GM18498 (cell line): ENCODE data around the gene IVD.

ENCODE experiments used
- ATAC-seq: cut with Tn5 transposase; IDR thresholded peaks from one replicate; pipeline ENCODE4 v1.9.1; 2021; ENCODE audit warnings: mild to moderate bottlenecking, moderate library complexity; ENCODE audit not compliant: unreplicated experiment

IVD gene

GRCh38 chr15:40412095-40412759 is 6.6 kb downstream of the IVD start:
- no peak for ATAC-seq

GRCh38 chr15:40413036-40413435 is 7.4 kb downstream of the IVD start:
- no peak for ATAC-seq

DNA sequence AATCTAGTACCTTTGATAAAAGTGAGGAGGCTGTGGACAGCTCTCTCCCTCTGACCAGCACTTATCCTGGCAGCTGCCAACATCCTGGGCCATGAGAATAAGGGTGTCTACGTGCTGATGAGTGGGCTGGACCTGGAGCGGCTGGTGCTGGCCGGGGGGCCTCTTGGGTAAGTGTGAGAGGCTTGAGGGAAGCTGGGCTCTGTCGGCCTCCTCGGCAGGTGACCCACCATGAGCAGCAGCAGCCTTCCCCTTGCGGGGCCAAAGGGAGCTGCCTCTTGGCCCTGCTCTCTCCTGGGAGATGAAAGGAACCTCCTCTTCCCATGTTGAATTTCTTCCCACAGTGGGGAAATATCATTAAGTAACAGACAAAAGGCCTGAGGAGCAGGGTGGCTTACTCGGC is 9.2 kb downstream of the IVD start:
- ATAC-seq = no peak

- no peak for ATAC-seq
Observed at GRCh38 chr15:40415226-40415625, 9.6 kb downstream of the IVD start.

- no peak for ATAC-seq
Observed at GRCh38 chr15:40416056-40416455, 10.5 kb downstream of the IVD start.

DNA sequence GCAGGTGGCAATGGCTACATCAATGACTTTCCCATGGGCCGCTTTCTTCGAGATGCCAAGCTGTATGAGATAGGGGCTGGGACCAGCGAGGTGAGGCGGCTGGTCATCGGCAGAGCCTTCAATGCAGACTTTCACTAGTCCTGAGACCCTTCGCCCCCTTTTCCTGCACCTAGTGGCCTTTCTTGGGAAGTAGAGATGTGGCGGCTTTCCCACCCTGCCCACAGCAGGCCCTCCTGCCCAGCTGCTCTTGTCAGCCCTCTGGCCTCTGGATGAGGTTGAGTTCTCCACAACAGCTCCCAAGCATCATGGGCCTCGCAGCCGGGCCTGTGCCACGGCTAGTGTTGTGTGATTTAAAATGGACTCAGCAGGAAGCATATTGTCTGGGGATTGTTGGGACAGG is 12.5 kb downstream of the IVD start:
- ATAC-seq = no peak

GRCh38 chr15:40420071-40420713 is 14.6 kb downstream of the IVD start:
- ATAC-seq = no peak

- no peak for ATAC-seq
Observed at GRCh38 chr15:40420793-40421192, 15.2 kb downstream of the IVD start.

GRCh38 chr15:40421246-40422157 is 15.9 kb downstream of the IVD start:
- ATAC-seq = peak; percentile 80

DNA sequence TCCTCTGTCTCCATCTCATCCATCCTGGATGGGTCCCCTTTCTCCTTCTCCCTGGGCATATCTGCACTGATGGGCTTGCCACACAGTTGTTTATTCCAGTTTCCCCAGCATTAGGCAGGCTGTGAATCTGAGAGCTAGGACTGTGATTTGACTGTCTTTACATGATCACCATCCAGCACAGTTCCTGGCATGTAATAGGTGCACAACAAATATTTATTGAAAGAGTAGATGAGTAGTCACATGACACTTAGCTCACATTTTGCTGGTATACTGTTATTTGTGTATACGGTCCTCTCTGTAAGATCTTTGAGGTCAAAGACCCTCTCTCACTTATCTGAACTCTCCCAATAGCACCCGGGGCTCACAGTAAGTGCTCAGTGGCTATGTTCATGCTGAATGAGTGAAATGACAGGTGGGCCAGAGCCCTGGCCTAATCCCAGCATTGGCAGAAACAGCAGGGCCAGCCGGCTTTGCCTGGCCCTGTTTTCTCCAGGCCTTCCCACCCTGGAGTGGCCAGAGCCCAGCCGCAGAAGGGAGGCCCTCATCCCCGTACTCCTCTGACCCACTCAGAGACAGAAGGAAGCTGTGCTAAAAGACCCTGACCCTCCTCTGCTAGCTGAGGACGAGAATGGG is 19.0 kb downstream of the IVD start:
- no peak for ATAC-seq

DNA sequence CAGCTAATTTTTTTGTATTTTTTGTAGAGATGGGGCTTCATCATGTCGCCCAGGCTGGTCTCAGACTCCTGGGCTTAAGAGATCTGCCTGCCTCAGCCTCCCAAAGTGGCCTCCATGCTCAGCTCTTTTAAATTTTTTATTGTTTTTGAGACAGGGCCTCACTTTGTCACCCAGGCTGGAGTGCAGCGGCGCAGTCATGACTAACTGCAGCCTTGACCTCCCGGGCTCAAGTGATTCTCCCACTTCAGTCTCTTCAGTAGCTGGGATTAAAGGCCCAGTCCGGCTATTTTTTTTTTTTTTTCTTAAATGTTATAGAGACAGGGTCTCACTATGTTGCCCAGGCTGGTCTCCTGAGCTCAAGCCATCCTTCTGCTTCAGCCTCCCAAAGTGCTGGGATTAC is 20.1 kb downstream of the IVD start:
- ATAC-seq = no peak

DNA sequence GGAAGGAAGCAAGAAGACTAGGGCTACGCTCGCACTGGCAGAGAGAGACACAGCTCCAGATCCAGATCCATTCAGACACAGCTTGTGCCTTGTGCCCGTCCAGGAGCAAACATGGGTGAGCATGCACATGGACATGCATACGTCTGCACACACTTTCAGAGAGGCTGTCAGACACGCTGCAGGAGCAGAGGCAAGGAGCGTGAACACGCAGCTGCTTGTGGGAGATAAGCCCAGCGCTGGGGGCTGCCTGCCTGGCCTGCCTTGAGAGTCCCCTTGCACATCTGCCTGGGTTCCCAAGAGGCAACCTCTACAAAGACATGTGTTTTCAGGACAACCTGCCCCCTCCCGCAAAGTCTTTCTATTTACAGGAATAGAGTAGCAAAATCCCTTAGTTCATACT is 21.6 kb downstream of the IVD start:
- no peak for ATAC-seq

DNA sequence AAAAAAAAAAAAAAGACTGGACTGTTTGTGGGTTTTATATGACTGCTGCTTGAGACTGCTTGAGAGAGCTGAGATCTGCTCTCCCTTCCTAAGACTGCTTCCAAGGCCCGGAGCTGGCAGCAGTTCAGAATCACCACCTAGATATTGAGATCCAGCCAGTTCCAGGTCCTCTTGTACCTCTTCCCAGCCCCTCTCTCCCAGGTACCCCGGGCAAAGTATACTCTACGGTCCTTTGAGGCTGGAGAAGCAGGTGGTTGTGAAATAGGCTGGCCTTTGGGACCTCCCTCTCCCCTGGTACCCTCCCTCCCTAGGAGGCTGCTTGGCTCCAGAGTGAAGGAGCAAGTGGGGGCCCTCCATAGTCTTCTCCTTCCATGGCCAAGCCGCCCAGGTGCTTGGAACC is 22.6 kb downstream of the IVD start:
- no peak for ATAC-seq

DNA sequence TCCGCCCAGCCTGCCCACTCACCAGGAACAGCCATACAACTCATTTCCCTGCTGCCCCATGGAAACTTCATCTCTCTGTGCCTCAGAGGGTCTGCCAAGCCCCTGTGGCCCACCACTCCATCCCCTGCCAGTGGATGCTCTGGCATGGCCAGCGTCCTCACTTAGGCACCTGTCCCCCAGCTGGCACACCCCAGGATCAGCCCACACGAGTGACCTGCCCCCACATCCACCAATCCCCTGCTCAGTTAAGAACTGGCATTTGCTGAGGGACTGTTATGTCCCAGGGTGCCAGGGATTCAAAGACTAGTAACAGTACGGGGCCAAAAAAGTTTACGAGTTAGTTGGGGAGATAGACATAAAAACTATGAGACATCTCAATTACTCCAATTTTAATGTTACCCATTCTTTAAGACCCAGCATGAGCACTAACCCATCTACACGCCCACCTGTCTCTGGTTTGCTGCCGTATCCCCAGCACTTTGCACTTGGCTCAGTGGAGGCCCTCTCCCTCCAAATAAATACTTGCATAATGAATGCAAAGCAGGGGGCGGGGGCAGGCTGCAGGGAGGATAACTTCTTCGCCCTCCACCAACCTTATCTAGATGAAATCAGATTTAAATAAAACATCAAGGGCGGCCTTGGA is 23.6 kb downstream of the IVD start:
- ATAC-seq = no peak

DNA sequence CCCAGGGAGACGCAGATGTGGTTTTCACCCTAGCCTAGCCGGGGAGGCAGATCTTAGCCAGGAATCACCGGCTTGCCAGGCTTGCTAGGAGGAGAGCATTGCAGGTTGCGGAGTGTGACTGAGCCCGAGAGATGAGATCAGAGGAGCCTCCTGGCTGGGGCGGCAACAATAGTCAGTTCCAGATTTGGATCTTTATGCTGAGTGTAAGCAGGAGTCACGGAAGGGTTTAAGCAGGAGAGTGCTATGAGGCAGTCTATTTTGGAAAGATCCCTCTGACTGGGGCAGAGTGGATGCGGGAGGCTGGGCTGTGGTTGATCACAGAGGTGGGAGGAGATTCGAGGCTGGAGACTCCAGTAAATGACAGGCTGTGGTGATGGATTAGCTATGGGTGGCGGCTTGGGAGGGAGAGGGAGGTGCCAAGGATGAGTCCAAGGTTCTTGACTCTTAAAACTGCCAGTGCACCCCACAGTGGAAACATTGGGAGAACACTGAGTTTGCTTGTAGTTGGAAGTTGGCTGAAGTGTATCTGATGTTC is 24.7 kb downstream of the IVD start:
- no peak for ATAC-seq

DNA sequence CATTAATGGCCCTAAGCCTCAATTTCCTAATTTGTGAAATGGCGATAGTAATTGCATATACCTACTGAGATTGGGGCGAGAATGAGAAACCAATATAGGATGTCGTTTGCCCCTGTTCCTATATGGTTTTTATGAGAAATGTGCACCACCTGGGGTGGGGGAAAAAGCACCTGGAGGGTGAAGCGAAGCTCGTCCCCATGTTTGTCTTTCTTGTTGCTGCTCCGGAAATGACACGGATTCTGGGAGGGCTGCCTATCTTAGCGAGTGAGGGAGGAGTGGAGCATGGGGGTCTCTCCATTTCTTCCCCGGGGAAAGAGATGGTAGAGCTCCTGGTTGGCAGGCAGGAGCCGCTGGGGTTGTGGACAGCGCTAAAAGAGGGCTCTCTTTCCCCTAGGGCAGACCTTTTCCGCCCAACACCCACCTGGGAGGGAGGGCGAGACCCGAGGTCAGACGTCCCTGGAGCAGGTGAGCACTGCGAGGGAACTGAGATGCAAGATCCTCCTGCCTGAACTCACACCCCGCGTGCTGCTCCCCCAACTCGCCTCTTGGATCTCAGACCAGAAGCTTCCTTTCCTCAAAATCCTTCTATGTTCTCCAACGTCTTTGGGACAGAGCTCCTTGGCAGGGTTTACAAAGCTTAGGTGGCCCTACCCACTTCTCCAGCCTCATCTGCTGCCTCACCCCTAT is 29.6 kb downstream of the IVD start:
- no peak for ATAC-seq

- ATAC-seq = no peak
Observed at GRCh38 chr15:40435710-40436089, 30.1 kb downstream of the IVD start.

- ATAC-seq = no peak
Observed at GRCh38 chr15:40436116-40436891, 30.7 kb downstream of the IVD start.
